IPS DF 4.7 (cell line): ENCODE data around the gene ADAMTS20.

ENCODE experiments used
- DNase-seq: peaks from one replicate; pipeline ENCODE4 v3.0.0-alpha.2; 2013; ENCODE audit warnings: low spot score; ENCODE audit errors: extremely low read depth

Gene ADAMTS20

GRCh38 chr12:43480591-43480990 is 71.4 kb downstream of the ADAMTS20 start:
- no peak for DNase-seq

GRCh38 chr12:43462741-43463140 is 89.3 kb downstream of the ADAMTS20 start:
- DNase-seq: no peak

GRCh38 chr12:43462080-43462479 is 89.9 kb downstream of the ADAMTS20 start:
- no peak for DNase-seq

- no peak for DNase-seq
Measured at GRCh38 chr12:43459285-43459684, 92.7 kb downstream of the ADAMTS20 start.

GRCh38 chr12:43453761-43454160 is 98.2 kb downstream of the ADAMTS20 start:
- no peak for DNase-seq

GRCh38 chr12:43444940-43445564 is 107.0 kb downstream of the ADAMTS20 start:
- DNase-seq: peak; percentile 25

GRCh38 chr12:43436597-43436996 is 115.4 kb downstream of the ADAMTS20 start:
- DNase-seq: no peak

GRCh38 chr12:43434614-43435013 is 117.4 kb downstream of the ADAMTS20 start:
- DNase-seq: no peak

GRCh38 chr12:43428088-43428600 is 123.9 kb downstream of the ADAMTS20 start:
- no peak for DNase-seq

GRCh38 chr12:43425361-43425760 is 126.6 kb downstream of the ADAMTS20 start:
- DNase-seq: no peak

- no peak for DNase-seq
Measured at GRCh38 chr12:43416981-43417380, 135.0 kb downstream of the ADAMTS20 start.

- DNase-seq: no peak
Measured at GRCh38 chr12:43407816-43408645, 144.0 kb downstream of the ADAMTS20 start.

- no peak for DNase-seq
Measured at GRCh38 chr12:43406801-43407200, 145.2 kb downstream of the ADAMTS20 start.

GRCh38 chr12:43402436-43402835 is 149.6 kb downstream of the ADAMTS20 start:
- DNase-seq: no peak

GRCh38 chr12:43401096-43401495 is 150.9 kb downstream of the ADAMTS20 start:
- no peak for DNase-seq

- DNase-seq: no peak
Measured at GRCh38 chr12:43396671-43397070, 155.3 kb downstream of the ADAMTS20 start.

GRCh38 chr12:43392116-43392515 is 159.9 kb downstream of the ADAMTS20 start:
- no peak for DNase-seq

- DNase-seq: no peak
Measured at GRCh38 chr12:43381879-43382278, 170.1 kb downstream of the ADAMTS20 start.

GRCh38 chr12:43378448-43378847 is 173.6 kb downstream of the ADAMTS20 start:
- DNase-seq: no peak

GRCh38 chr12:43370263-43370662 is 181.7 kb downstream of the ADAMTS20 start:
- no peak for DNase-seq

- DNase-seq: no peak
Measured at GRCh38 chr12:43362910-43363694, 188.9 kb downstream of the ADAMTS20 start.
